GM19351 (cell line): ENCODE data around the gene COL17A1.

Experiments
- ATAC-seq: cut with Tn5 transposase; IDR thresholded peaks from one replicate; pipeline ENCODE4 v1.9.1; 2021; ENCODE audit warnings: mild to moderate bottlenecking, moderate library complexity; ENCODE audit not compliant: unreplicated experiment

Gene COL17A1

DNA sequence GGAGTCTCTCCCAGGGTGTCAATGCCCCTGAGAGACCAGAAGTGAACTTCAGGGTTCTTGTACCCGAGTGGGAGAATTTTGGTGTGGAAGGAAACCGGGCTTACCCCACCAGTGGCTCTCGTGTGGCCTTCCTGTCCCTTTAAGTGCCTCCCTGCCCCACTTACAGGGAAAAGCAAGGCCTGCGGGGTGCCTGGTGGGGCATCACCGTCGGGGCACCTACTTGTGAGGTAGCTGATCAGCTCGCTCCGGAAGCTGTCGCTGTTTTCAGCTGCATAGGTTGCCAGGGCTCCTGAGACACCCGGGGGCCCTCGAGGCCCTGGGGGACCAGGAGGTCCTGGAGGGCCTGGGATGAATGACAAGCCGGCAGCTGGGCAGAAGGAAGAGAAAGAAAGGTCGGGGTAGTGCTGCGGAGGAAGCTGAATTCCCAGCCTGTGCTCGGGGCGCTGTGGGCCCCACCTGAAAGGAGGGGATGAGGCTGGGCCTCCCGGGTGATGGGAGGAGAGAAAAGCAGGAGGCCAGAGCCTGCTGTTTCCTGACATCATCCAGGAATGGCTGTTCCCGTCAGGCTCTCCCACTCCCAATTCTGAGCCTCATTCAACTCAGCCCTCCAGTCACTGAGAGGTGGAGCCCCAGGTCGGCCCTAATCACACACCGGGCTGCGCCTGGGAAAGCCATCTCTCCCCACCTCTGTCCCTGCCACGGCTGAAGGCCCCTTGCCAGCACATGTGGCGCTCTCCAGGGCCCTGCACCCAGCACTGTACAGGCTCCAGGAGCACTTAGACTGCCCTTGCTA, 51.1 kb downstream of the COL17A1 start:
- no peak for ATAC-seq

DNA sequence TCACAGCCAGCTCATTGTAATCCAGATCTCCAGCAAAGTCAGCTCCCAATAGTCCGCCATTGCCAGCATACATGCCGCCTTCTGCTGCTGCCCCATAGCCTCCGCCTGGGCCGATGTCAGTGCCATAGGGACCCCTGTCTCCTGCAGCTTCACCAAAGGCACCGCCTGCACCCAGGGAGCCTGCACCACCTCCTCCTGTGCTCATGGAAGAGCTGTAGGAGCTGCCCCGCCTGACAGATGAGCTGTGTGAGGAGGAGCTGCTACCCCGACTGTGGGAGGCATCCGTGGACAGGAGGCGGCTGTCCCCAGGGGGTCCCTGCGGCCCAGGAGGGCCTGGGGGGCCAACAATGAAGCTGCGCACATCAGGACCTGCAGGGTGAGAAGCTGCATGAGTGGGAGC, 51.7 kb downstream of the COL17A1 start:
- ATAC-seq, result no peak

- no peak for ATAC-seq
Measured at GRCh38 chr10:104033401-104033930, 52.2 kb downstream of the COL17A1 start.

DNA sequence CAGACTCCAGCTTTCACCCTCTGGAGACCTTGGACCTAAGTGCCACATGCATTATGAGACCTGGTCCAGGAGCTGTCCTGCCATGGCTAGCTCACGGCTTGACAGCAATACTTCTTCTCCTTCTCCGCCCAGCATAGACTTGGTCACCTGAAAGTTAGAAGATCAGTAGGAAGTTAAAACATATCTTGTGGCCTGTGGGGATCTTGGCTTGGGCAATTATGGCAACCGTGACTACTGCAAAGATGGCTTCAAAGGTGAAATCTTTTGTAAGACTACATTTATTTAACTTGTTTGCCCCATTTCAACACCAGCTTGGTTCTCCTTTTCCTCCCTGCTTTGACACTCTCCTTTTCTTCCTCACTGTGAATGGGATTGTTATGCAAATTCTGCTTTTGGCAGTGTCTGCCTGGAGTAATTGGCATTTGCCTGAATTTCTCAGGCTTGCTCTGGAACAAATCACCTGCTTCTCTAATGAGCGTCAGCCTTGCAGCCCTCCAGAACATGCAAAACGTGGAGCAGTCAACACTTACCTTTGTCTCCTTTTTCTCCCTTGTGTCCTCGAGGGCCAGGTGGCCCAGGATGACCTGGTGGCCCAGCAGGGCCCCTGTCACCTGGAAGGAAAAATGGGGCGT, 53.4 kb downstream of the COL17A1 start:
- ATAC-seq, result no peak

GRCh38 chr10:104031631-104032030, 54.0 kb downstream of the COL17A1 start:
- ATAC-seq, result no peak

DNA sequence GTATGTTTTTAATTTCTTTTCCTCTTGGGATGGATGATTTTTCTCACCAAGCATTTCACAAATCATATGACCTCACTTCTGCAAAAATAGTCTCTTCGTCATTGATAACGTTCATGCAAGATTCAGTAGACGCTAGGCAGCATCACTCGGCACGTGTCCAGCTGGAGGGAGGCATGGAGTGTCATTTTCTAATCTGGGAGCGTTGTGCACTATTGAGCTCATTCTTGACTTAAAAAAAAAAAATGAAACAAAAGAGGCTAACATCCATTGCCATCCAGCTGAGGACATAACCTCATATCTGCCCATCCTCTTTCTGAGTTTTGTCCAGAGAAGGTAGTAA, 56.2 kb downstream of the COL17A1 start:
- no peak for ATAC-seq

DNA sequence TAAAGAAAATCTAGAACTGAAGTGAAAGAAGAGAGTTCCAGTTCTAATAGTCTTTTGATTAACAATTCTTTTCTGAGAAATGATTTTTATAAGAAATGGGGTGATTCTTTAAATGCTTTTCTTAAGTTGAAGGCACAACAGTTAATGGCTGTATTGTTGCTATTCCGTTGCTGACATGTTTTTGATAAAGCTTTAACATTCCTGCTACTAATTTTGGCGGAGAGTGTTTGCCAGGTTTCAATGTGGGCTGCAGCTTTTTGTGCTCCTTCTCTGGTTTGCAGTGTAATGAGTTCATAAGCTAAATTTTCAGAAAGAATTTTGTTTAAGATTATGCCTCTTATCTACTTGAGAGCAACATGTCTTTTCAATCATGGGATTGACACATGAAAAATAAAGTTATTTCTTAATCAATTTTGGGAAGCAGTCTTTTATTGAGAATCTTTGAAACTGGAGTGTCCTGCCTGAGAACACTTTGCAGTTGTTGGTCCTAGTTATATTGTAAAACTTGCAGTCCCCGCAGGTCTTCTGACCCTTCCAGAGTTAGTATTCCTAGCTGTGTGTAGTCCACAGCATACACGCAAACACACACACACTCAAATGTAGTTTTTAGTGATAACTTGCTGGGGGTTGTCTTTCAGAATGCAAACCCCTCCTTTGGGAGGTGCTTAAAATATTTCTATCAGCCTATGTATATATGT, 56.7 kb downstream of the COL17A1 start:
- no peak for ATAC-seq

- no peak for ATAC-seq
Measured at GRCh38 chr10:104028146-104028545, 57.5 kb downstream of the COL17A1 start.

DNA sequence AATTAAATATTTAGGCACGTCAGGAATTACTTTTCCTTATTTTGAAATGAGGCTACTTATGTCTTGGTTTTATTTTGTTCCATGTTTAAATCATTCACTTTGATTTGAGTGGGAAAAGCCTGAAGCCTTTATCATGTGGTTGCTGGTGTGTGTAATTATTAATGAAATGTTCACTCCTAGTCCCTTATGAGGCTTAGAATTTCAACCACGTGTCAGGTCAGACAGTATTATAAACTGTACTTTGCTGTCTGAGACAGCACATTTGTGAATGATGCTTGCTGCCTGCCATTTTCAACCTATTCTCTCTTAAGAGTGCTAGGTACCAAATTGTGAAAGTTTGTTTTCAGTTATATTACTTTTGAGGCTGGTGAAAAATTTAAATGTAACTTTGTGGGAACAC, 58.9 kb downstream of the COL17A1 start:
- no peak for ATAC-seq

DNA sequence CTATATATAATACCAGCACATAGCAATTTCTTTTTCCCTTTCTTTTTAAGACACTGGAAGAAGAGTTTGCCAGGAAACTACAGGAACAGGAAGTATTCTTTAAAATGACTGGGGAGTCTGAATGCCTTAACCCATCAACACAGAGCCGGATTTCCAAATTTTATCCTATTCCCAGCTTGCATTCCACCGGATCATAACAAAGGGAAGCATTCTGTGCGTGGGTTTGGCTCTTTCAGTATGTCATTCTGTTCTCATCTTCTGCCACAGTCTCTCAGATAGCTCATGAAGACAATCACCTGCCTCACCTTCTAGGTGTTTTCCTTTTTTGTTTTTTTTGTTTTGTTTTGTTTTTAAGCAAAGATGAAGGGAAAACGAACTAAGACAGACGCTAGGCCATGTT, 60.2 kb downstream of the COL17A1 start:
- ATAC-seq, result no peak

- no peak for ATAC-seq
Measured at GRCh38 chr10:104022026-104022425, 63.7 kb downstream of the COL17A1 start.

DNA sequence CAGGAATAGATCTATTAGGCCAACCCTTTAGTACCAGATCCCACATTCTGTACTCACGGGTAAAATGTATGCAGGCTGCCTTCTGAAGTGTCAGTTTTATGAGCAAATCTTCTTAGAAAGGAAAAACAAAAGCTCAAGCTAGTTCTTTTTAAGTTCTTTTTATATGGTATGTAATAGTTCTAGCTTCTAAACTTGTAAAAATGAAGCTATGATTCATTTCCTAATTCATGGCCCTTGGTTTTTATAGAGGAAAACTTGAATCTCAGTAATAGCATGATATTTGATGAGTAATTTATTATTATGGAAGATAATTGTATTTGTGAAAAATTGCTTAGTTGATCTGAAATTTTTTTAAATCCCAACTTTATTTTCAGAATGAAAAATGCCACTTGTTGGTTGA, 64.4 kb downstream of the COL17A1 start:
- ATAC-seq, result no peak

- no peak for ATAC-seq
Measured at GRCh38 chr10:104020020-104020419, 65.7 kb downstream of the COL17A1 start.

GRCh38 chr10:104018471-104018870, 67.2 kb downstream of the COL17A1 start:
- ATAC-seq, result no peak

DNA sequence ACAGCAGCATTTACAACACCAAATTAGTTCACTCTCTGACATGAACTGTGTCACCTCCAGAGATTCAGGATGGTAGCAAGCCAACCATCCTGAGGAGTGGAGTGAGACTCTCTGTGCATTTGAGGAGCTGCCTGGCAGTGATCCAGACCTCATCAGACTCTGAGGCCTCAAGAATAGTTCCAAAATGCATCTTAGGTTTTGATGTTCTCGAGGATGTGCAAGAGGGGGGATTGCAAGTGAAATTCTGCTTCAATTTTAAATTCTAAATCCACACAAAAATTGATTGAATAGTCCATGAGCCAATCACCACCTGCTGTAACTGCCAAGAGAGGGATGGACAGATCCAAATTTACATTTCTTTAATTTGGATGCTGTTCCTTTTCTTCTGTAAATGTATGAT, 69.0 kb downstream of the COL17A1 start:
- ATAC-seq, result no peak

DNA sequence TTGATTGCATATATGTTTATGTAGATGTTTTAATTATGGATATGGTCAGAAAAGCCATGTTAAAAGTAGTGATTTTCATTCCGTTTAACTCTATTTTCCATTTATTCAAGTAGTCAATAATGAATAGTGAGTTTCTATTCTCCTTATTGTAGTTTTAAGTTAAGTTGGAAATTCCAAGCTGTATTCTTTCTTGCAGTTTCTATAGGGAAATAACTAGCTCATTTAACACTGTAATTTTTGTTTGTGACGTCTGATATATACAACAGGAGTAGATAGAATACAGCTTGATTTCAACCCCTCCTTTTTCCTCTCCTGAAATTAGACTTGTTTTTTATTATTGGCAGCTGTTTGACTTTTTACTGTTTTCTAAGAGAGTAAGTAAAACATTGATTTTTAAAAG, 71.5 kb downstream of the COL17A1 start:
- no peak for ATAC-seq

- no peak for ATAC-seq
Measured at GRCh38 chr10:104013489-104013888, 72.2 kb downstream of the COL17A1 start.

DNA sequence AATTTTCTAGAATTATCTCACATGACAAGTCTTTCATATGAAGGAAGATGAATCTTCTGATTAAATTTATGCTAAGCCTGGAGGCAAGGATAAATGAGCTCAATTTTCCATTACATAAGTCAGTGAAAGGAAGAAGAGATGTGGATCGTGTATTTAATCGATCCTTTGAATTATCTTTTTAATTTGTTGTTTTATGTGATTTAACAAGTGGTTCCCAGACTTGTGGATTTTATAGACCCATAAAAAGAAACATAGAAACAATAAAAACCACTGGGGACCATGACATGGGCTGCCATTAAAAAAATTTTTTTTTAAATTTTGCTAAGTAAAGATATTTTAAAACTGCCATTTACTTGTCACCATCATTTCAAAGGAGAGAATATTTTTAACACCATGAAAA, 73.8 kb downstream of the COL17A1 start:
- no peak for ATAC-seq

DNA sequence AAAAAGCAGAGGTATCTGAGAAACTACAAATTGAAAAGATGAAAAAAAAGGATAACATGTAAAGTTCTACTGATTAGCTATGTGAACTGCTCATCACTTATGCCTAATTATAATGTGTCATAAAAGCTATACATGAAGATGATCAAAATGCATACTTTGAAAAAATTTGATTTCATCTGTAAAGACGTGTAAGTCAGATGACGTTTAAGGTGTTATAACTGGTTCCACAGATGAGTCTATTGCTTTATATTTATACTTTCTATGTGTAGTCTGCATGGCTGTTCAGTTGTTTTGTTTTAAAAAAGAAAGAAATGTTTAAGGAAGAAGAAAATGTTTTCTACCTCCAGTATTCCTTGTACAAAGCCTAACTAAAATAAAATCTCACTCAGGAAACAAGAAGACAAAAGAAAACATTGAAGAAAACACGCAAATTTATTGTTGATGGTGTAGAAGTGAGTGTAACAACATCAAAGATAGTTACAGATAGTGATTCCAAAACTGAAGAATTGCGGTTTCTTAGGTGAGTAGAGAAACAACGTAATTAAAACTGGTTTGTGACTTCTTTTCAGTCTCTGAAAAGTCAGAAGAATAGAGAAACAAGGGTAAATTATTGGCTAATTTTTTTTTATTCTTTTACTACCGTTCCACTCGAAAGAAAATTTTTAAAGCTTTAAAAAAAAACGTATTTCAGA, 80.4 kb downstream of the COL17A1 start:
- ATAC-seq, result no peak

- ATAC-seq, result no peak
Measured at GRCh38 chr10:104002911-104003310, 82.8 kb downstream of the COL17A1 start.

DNA sequence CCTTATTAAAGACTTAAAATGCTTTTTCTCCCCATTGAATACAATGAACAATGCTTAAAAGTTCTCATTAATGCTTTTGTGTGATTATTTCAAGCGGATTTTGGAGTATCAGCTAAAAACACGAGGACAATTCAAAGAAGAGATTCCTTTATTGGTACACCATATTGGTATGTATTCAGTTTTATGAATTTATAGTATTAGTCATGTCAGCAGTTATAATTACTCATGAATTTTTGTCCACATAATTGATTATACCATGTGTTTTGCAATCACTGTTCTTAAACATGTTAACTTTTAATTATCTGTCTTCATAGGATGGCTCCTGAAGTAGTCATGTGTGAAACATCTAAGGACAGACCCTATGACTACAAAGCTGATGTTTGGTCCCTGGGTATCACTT, 86.9 kb downstream of the COL17A1 start:
- no peak for ATAC-seq
